ENCODE measurements around the gene GALNT2.

GRCh38 chr1:230242326-230242725 lies 175.3 kb downstream of the GALNT2 start:
- TF ChIP-seq POLR2A (IDR thresholded peaks at IDR 0.05; ENCODE audit: low read length) (no peak), GATA1 (IDR thresholded peaks at IDR 0.05; ENCODE audit: low read depth, low read length) (no peak)
